ENCODE measurements around the gene TCF7L1.
"Not testable (repeated sequence)": the region's sequence is repeated elsewhere in the genome, so short reads cannot be mapped to it uniquely, and the experiment has no call there.

TCF7L1 gene

DNA sequence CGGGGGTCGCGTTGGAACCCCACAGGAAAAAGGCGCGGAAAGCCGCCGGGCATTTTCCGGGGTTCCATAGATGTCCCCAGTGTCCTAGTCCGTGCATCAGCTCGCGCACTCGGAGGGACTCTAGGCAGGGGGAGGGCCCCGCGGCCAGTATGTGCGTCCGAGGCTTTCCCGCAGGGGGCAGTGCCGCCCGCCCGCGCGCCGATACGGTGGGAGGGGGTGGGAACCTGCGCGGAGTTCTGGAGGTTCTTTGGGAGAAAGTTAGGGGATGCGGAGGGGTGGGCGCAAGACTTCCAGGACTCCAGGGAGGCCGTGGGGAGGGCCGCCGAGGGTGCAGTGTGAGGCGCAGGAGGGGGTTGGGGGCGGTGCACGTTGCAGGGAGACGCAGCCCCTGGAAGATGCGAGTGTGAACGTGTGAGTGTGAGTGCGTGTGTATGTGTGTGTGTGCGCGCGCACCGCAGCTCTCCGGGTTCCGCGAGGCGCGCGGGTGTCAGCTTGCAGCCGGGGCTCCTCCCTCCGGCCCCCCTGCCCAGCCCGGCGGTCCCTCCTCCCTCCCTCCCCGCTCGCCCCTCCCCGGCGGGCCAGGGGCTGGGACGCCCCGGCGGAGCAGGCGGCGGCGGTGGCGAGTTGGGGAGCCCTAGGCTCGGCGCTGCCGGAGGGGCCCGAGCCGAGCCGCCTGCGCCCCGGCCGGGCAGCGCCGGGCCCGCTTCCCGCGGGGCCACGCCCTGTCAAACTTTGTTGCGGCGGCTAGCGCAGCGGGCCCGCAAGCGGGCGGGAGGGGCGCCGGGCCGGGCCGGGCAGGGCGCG is at the start of gene TCF7L1:
Gene TCF7L1, plus strand, starts transcription at position 559 of the 804 bp plus-strand sequence. CDS start 293 bp downstream, outside the sequence.
- DNase-seq = peak; percentile 84

DNA sequence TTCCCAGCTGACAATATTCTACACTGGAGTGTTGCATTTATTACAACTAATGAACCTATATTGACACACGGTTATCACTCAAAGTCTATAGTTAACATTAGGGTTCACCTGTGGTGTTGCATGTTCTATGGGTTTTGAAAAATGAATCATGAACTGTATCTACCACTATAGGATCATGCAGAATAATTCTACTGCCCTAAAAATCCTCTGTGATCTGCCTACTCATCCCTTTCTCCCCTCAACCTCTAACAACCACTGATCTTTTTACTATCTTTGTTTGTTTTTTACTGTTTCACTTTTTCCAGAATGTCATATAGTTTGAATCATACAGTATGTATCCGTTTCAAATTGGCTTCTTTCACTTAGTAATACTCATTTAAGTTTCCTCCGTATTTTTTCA is 47.6 kb upstream of the TCF7L1 start:
- DNase-seq = no peak

DNA sequence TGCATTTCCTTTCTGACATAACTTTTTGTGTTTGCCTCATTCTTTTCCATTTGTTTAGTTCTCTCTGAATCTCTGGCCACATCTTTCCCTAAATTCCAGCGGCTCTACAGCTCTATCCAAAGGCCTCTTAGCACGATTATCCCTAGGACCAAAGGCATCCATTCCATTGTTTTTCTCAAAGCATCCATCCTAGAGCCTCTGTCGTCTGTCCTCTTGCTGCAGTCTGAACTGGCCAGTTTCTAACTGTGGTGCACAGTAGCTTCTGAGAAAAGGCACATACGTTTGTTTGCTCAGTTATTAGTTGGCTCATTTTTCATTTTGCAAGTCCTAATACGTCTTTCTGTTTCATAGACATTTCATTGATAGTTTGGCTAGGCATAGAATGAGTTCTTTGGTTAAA is 45.7 kb upstream of the TCF7L1 start:
- no peak for DNase-seq

- DNase-seq = no peak
Observed at GRCh38 chr2:85088921-85089320, 44.3 kb upstream of the TCF7L1 start.

DNA sequence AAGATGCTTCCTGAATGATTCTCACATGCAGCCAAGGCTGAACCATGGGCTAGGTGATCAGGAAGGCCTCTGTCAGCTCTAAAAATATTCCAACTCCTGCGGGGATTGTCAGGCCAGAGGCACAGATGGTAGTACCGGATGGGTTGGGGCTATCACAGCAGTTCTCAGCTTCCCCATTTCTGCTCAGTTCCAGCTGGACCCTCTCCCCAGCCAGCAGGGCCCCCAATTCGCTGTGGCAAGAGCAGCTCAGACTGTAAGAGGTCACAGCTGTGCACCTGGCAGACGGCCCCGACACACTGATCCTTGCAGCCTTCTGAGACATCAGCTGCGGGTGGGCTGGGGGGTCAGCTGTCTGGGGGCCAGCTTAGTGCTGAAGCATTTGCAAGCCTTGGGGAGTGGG is 43.6 kb upstream of the TCF7L1 start:
- no peak for DNase-seq

DNA sequence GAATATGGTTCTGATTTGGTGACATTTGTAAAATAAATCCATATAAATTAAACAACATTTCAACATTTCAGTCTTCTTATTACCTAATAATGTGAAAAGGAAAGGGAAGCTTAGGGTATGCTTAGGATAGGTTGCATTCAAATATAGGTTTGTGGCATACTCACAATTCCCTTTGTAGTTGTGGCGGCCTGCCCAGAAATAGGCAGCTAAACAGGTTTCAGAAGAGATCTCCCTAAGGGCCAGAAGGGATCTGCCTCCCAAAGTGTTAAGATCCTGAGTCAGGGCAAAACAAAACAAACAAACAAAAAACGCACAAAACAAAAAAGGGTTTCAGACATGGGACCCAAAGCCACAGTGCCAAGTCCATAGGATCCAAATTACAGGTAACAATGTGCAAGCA is 41.4 kb upstream of the TCF7L1 start:
- peak; percentile 7 for DNase-seq

DNA sequence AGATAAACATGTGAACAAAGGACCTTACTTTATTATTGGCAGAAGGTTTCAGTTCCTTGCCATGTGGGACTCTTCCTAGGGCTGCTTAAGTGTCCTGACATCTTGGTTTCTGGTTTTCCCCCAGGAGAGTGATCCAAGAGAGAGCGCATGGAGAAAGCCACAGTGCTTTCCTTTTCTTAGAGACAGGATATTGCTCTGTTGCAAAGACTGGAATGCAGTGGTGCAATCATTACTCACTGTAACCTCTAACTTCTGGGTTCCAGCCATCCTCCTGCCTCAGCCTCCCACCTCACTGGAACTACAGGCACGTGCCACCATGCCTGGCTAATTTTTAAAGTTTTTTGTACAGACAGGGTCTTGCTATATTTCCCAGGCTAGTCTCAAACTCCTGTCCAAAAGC is 38.1 kb upstream of the TCF7L1 start:
- DNase-seq = no peak

DNA sequence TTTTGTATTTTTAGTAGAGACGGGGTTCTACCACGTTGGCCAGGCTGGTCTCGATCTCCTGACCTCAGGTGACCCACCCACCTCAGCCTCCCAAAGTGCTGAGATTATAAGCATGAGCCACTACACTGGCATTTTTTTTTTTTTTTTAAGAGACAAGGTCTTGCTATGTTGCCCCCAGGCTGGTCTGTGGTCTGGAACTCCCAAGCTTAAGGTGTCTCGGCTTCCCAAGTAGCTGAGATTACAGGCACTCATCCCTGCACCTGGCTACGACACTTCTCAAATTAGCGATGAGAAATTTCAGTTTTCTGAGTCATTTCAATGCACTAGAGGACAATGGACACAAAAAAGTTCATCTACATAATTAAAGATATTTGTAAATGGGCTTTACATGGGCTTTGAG is 36.6 kb upstream of the TCF7L1 start:
- no peak for DNase-seq

GRCh38 chr2:85104228-85104627 is 29.0 kb upstream of the TCF7L1 start:
- no peak for DNase-seq

DNA sequence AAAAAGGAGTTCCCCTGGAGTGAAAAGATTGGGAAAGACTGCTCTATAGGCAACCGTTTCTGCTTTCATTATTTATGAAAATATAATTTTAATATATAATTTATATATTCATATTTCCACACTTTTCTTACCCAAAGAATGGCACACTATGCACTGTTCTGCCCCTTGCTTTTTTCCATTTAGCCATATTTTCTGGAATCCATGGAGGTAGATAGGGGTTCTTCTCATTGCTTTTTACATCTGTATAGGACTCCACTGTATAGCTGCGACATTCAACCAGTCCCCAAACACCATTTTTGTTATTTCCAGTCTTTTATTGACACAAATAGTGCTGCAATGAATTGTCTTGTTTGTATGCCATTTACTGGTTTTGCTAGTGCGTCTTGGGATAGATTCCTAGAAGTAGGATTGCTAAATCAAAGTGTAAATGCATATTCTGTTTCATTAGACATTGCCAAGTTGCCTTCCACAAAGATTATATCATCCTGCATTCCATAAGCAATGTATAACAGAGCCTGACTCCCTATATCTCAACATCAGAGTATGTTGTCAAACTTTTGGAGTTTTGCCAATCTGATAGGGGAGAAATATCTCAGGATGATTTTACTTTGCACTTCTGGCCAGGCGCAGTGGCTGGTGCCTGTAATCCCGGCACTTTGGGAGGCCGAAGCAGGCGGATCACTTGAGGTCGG is 26.6 kb upstream of the TCF7L1 start:
- DNase-seq = no peak

GRCh38 chr2:85110991-85111560 is 22.1 kb upstream of the TCF7L1 start:
- no peak for DNase-seq

DNA sequence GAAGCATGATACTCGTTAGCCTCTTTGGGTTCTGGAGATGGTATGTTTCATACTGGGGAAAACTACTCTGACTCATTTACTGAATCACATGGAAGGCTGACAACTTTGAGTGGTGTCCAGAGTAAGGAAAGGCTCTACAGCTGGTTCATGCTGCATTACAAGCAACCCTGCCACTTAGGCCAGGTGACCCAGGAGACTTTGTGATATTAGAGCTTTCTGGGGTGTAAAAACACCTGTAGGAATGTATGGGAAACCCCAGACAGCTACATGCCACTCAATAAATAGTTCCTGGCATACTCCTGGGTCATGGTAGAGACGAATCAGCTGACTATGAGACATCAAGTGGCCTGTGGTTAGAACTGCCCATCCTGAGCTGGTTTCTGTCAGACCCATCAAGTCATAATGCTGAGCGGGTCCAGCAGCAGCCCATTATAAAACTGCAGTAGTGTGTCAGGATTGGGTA is 21.3 kb upstream of the TCF7L1 start:
- no peak for DNase-seq

GRCh38 chr2:85112906-85113625 is 20.1 kb upstream of the TCF7L1 start:
- DNase-seq = no peak

- DNase-seq = no peak
Observed at GRCh38 chr2:85114586-85115330, 18.4 kb upstream of the TCF7L1 start.

DNA sequence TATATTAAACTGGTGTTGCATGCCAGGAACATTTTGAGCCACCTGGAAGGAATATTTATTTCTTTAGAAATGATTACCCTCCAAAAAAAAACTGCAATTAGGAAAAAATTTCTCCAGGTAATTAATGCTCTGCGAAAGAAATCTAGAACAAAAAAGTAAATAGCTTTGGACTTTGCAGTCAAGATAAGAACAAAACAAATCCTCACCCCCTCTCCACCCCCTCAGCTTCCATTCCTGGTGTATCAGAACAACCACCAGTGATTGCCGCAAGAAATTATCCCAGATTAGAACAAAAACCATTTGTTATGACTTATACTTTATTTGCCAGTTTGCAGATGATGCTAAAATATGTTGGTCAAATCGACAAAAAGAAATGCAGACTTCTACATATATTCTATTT is 17.0 kb upstream of the TCF7L1 start:
- no peak for DNase-seq

DNA sequence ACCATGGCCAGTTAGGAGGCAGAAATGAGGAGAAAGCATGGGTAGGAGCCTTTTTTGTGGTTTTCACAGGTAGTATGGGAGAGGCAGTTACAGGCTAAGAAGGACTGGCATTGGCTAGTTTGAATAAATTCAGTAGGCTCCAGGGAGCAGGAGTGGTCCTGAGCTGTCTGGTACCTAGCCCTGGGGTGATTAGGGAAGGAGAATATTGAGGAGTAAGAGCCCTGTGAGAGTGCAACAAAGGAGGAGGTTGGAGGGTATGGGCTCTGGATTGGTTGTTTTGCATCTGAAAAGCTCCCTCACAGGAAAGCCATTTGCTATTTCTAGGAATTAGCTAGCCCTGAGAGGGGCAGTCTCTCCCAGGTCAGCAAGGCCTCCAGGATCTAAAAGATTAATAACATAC is 13.3 kb upstream of the TCF7L1 start:
- no peak for DNase-seq

- no peak for DNase-seq
Observed at GRCh38 chr2:85120363-85120762, 12.8 kb upstream of the TCF7L1 start.

- DNase-seq = not testable (repeated sequence)
Observed at GRCh38 chr2:85126462-85126861, 6.7 kb upstream of the TCF7L1 start.

DNA sequence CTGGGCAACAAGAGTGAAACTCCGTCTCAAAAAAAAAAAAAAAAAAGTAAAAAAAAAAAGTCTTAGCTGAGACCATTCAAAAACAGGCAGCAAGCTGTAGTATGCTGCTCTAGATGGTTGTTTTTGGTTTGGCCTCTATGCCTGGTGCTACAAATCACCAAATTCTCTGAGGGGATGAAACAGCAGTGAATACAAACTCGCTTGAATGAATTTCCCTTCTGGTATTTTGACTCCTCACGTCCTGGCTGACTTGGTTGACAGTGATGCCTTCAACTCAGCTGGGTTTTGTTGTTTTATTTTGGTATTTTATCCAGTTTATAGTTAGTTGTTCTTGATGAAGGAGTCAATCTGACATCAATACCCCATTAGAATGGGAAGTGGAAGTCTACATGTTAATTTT is 3.3 kb upstream of the TCF7L1 start:
- DNase-seq = no peak

- no peak for DNase-seq
Observed at GRCh38 chr2:85130407-85130806, 2.8 kb upstream of the TCF7L1 start.

- DNase-seq = no peak
Observed at GRCh38 chr2:85131116-85131515, 2.1 kb upstream of the TCF7L1 start.

- no peak for DNase-seq
Observed at GRCh38 chr2:85132397-85132796, 795 bp upstream of the TCF7L1 start.

Measured in DMS79 treated with DMSO at 0.1 percent for 48 hours (cell line).